Measurements from ENCODE around the gene CLSTN2.
"Not testable (repeated sequence)": the region's sequence is repeated elsewhere in the genome, so short reads cannot be mapped to it uniquely, and the experiment has no call there.

Gene CLSTN2

GRCh38 chr3:140394488-140395133 lies 459.6 kb downstream of the CLSTN2 start:
- no peak for DNase-seq

- no peak for DNase-seq
These were observed 460.4 kb downstream of the CLSTN2 start for GRCh38 chr3:140395134-140396075.

- DNase-seq: no peak
These were observed 461.1 kb downstream of the CLSTN2 start for GRCh38 chr3:140396110-140396509.

DNA sequence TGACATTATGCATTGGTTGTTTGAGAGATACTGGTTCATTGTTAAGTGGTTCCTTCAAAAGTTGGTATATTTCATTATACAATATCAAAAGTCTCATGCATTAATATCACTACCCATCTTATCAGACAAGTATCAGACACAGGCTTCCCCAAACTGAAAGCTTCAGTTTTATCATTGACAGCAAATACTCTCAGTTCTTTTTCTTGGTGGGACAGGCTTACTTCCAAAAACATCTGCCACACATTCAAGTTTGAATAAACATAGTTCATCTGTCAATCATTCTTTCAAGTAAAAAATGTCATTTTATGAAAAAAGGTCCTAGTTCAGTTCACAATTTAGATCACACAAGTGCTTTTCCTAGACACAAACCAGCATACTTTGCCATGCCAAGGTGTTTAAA lies 462.9 kb downstream of the CLSTN2 start:
- no peak for DNase-seq

DNA sequence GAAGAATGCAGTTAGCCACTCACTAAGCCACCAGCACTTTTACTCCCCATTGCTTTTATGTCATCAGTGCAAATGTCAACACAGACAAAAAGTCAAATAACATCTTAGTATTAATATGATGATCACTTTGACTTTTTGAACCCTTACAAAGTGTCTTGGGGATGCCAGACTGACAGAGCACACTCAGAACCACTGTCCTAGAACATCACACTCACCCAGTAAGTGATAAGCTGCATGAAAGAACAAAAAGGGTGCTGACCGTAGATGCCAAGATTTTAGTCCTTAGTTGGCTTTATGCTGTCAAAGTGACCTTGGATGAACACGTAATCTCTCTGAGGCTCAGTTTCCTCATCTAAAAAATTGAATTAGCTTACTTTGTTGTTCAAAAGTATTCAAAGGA lies 463.4 kb downstream of the CLSTN2 start:
- no peak for DNase-seq

GRCh38 chr3:140399871-140400270 lies 464.9 kb downstream of the CLSTN2 start:
- no peak for DNase-seq

DNA sequence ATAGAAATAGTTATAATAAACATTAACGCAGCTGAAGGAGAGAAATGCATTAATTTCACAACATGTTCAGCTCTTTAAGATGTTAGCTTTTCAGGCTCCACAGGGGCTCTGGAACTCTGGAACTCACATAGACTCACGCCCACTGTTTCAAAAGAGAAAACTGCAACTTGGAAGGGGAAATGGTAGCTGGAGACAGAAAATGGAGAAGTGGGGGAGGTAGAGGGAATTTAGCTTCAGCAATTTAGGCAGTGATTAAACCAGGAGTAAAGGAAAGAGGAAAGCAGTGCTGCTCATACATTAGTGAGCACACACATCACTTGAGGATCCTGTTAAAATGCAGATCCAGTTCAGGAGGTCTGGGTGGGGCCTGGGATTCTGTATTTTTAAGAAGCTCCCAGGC lies 468.1 kb downstream of the CLSTN2 start:
- DNase-seq: no peak

DNA sequence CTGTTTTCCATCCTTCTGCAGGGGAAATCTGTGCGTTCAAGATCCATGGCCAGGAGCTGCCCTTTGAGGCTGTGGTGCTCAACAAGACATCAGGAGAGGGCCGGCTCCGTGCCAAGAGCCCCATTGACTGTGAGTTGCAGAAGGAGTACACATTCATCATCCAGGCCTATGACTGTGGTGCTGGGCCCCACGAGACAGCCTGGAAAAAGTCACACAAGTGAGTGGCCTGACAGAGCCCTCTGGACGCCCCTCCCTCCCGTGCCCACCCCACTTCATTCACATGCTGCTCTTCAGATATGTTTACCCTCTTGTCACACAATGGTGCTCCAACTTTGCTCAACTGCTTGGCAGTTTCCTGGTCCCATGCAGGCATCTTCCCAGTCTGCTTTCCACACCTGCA lies 468.6 kb downstream of the CLSTN2 start:
- DNase-seq: no peak

GRCh38 chr3:140406655-140407054 lies 471.7 kb downstream of the CLSTN2 start:
- no peak for DNase-seq

DNA sequence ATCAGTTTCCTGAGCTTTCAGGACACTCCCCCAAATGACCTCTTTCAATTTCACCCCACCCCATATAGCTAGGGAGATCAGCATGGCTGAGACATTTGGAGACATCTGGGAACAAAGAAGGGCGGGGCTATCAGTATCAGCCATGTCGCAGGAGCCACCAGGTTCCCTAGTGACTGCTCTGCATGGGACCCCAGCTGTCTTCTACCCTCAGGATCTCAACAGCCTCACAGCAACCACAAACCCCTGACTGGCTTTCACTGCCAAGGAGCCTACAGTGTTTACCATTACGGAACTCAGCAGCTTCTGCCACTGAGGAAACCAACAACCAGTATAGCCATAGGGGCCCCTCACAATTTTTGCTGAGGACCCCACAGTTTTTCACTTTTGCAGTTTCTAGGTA lies 473.3 kb downstream of the CLSTN2 start:
- DNase-seq: no peak

DNA sequence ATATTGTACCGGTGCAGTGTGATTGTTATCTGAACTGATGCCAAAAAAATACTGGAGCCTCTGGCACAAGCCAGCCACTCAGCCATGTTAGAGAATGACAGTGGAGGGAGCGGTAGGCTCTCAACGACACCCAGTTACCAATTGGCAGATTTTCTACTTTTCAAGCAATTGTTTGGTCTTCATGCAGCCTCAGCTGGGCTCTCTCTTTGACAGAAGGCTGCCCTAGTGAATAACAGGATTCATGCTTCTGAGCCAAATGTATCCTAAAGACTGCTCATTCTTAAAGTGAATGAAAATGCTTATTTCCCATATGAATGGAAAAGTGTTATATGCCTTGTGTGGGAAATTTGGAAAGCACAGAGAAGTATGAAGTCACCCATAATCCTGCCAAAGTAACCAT lies 481.7 kb downstream of the CLSTN2 start:
- no peak for DNase-seq

DNA sequence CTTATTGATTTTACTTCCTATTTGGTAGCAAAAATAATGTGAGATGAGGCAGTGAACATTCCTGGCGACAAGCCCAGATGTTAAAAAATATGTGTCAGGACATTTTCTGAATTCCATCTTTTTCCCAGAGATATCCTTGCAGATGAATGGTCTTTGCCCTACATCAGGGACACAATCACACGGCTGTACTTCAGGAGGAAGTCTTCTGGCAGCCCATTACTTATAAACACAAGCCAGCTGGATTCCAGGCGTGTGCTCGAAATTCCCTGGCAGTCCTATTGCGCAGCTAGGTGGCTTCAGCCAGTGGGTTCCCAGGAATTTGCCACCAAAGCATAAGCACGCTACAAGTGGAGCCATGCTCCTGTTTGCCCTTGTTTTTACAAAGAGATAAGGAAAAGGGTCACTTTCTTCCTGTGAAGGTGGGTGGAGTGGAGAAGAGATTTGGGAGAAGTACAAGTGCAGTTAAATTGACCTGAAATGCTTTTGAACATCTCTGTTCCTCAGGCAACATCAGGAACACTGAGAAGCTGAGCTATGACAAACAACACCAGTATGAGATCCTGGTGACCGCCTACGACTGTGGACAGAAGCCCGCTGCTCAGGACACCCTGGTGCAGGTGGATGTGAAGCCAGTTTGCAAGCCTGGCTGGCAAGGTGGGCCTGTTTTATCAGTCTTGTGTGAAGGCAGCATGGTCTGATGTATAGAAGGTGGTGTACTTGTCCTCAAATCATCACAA lies 485.8 kb downstream of the CLSTN2 start:
- DNase-seq: no peak

- no peak for DNase-seq
These were observed 486.9 kb downstream of the CLSTN2 start for GRCh38 chr3:140421884-140422283.

DNA sequence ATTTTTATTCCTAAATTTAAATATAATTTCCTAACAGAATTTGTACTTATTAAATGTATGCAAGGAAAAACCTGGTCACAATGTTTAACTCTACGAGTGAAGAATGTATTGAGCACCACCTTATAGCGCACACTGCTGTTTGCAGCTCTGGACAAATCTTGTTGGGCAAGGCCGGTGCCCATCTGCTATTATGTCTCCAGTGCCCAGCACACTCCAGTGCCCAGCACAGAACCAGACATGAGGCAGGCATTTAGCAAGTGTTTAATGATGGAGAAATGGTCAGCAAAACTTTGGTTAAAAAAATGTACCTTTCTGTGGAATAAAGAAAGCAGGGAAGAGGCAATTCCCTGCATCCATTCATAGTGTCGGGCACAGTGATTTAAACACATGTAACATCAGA lies 488.2 kb downstream of the CLSTN2 start:
- DNase-seq: no peak

DNA sequence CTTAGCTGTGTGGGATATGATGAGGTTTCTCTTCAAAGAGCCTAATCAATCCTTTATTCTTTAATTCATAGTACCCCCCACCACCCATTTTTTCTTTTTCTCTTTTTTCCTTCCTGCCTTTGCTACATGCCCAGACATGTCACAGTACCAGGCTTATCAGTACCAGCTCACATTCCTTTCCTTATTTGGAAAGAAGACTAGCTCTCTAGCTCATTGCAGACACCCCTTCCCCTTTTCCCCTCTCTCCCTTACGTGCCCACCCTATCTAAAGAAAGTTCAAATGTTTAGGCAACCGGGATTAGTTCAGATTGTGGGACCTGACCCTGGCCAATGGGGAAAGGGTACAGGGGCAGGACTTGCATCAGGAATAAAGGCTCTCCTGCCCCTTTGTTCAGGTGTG lies 488.6 kb downstream of the CLSTN2 start:
- DNase-seq: not testable (repeated sequence)

DNA sequence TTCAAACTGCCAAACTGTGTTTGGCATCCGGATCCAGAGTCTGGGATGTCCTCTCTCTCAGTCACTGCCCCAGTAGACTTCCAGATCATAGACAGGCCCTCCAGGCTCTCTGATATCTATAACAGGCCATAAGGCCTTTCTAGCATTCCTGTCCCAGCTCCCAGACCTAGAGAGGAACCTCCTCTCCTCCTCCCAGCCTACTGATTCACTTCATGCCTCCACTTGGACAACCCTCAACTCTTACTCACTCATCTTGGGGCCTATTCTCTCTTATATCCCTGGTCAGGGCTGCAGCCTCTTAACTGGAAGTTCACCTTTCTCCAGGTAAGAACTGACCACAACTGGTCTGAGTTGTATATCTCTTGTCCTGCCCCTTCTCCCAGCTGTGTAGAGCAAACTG lies 489.2 kb downstream of the CLSTN2 start:
- no peak for DNase-seq

GRCh38 chr3:140424726-140425125 lies 489.7 kb downstream of the CLSTN2 start:
- DNase-seq: no peak

DNA sequence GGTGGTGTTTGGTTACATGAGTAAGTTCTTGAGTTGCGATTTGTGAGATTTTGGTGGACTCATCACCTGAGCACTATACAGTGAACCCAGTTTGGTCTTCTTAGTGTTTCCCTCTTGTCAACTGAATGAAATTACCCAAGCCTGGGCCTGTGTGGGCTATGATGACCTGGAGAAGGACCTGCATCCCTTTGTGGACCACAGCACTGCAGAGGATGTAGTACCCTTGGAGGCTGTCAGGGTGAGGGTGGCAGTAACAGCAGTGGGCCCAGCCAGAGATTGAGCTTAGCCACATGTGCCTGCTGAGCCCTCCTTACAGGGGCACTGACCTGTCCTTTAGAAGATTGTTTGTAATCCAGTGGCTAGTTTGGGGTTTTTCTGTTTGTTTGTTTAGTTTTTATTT lies 492.8 kb downstream of the CLSTN2 start:
- no peak for DNase-seq

- no peak for DNase-seq
These were observed 493.4 kb downstream of the CLSTN2 start for GRCh38 chr3:140428380-140428779.

- DNase-seq: no peak
These were observed 494.8 kb downstream of the CLSTN2 start for GRCh38 chr3:140429791-140430190.

- DNase-seq: no peak
These were observed 495.5 kb downstream of the CLSTN2 start for GRCh38 chr3:140430494-140430893.

DNA sequence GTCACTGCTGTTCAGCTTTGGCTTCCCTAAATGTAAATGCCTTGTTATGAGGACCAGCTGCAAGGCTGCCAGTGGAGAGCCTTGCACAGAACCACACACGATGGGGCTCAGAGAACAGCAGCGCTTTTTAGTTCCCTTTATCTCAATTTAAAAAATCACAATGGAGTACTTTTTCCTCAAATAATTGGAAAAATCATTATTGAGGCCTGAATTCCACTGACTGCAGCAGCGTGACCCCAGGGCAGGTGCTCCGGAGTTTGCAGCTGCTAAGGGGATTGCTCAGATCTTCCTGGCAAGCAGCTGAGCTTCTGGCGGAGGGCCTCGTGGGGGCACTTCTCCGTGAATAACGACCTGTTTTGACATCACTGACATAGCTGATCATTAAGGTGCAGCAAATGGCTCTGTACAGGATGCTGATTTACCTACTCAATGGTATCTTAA lies 497.3 kb downstream of the CLSTN2 start:
- DNase-seq: no peak

- no peak for DNase-seq
These were observed 498.4 kb downstream of the CLSTN2 start for GRCh38 chr3:140433431-140433830.
